Endothelial cell of umbilical vein (primary cell): ENCODE measurements around the gene KIAA0753. TPM values are rescaled to one million over a fixed set of nuclear protein-coding genes. Genes with fewer than 3 reads are reported as not detected.

Source experiments
- BruUV-seq: library from RNA; stranded (reverse); fragments of 400-500 nt; replicated peaks from 2 replicates; lab custom pipeline; 2021; lab: Mats Ljungman, UMichigan
- CTCF ChIA-PET: fragments of 300-600, 350-600 bp; sonication (Branson Sonifier 250); formaldehyde crosslinking; loops from one replicate; lab custom pipeline; 2021; ENCODE audit warnings: antibody characterized with exemption, inconsistent platforms; lab: Charles Lee
- POLR2A ChIA-PET: fragments of 300-600, 350-600 bp; sonication (Branson Sonifier 250); formaldehyde crosslinking; loops from one replicate; lab custom pipeline; 2021; ENCODE audit warnings: antibody characterized with exemption, inconsistent platforms; lab: Charles Lee
- DNase-seq: peaks from one replicate; pipeline ENCODE4 v3.0.0-alpha.2; 2011; ENCODE audit warnings: low read depth, low spot score
- FAIRE-seq: peaks from 2 replicates; lab custom pipeline; 2011; peaks lifted over from hg19 to GRCh38; lab: Jason Lieb, UNC
- H2AFZ ChIP-seq: 2 replicates; pipeline ENCODE4 v1.6.0; 2012; ENCODE audit warnings: low read depth, low read length, control low read depth, inconsistent platforms
- H3K27ac ChIP-seq: 2 replicates; pipeline ENCODE4 v1.5.1; 2011; ENCODE audit warnings: low read depth, mild to moderate bottlenecking, control low read depth, low read length, moderate library complexity; ENCODE audit not compliant: insufficient read depth
- H3K27me3 ChIP-seq, 2 experiments: 2 replicates each; pipeline versions ENCODE4 v1.6.0 to v1.6.1; 2011; ENCODE audit warnings: low read length in 2 of 2, mixed read lengths in 1 of 2; ENCODE audit not compliant: control insufficient read depth in 2 of 2, insufficient read depth in 2 of 2
- H3K36me3 ChIP-seq, 2 experiments: 2 replicates in 1 of 2; 3 replicates in 1 of 2; pipeline ENCODE4 v1.5.1; 2011; ENCODE audit warnings: low read length in 2 of 2, mild to moderate bottlenecking in 1 of 2, moderate library complexity in 1 of 2; ENCODE audit not compliant: control insufficient read depth in 2 of 2, insufficient read depth in 2 of 2; ENCODE audit errors: extremely low read depth in 1 of 2
- H3K4me1 ChIP-seq: 3 replicates; pipeline ENCODE4 v1.5.1; 2011; ENCODE audit warnings: mild to moderate bottlenecking, low read length; ENCODE audit not compliant: control insufficient read depth, insufficient read depth; ENCODE audit errors: extremely low read depth
- H3K4me2 ChIP-seq: 2 replicates; pipeline ENCODE4 v1.6.1; 2011; ENCODE audit warnings: low read length, control low read depth, mixed read lengths; ENCODE audit not compliant: insufficient read depth
- H3K4me3 ChIP-seq, 3 experiments: fragments of 200-600 bp in 1 of 3; sonication (generic), shearing (Covaris generic) in 1 of 3; replicated peaks in 1 of 3; 2 replicates each; pipeline ENCODE4 v1.5.1; 2011 to 2016; ENCODE audit warnings: control low read depth in 3 of 3, low read length in 3 of 3, mild to moderate bottlenecking in 2 of 3, inconsistent platforms in 1 of 3, low read depth in 1 of 3, moderate library complexity in 1 of 3; ENCODE audit not compliant: insufficient read depth in 1 of 3
- H3K79me2 ChIP-seq: 2 replicates; pipeline ENCODE4 v1.6.0; 2012; ENCODE audit warnings: low read length, inconsistent platforms; ENCODE audit not compliant: control insufficient read depth, insufficient read depth
- H3K9ac ChIP-seq: replicated peaks from 2 replicates; pipeline ENCODE3; 2011; ENCODE audit warnings: low read length, control low read depth; ENCODE audit not compliant: insufficient read depth; ENCODE audit errors: extremely low read depth
- H3K9me1 ChIP-seq: replicated peaks from 3 replicates; pipeline ENCODE4 v1.6.0; 2011; ENCODE audit warnings: mild to moderate bottlenecking, low read length; ENCODE audit not compliant: control insufficient read depth, insufficient read depth; ENCODE audit errors: extremely low read depth
- H3K9me3 ChIP-seq: replicated peaks from 2 replicates; pipeline ENCODE4 v1.5.1; 2012; ENCODE audit warnings: low read length, inconsistent platforms; ENCODE audit not compliant: control insufficient read depth, insufficient read depth
- H4K20me1 ChIP-seq: replicated peaks from 2 replicates; pipeline ENCODE3; 2011; ENCODE audit warnings: mild to moderate bottlenecking, low read length; ENCODE audit not compliant: control insufficient read depth, insufficient read depth; ENCODE audit errors: extremely low read depth
- CTCF ChIP-seq, 2 donors: IDR thresholded peaks; 1 replicate in 1 of 2; 2 replicates in 1 of 2; pipeline ENCODE4 v1.5.1; 2011; ENCODE audit warnings: low read length in 2 of 2, mild to moderate bottlenecking in 2 of 2, moderate library complexity in 2 of 2, control low read depth in 1 of 2, inconsistent platforms in 1 of 2, low read depth in 1 of 2; ENCODE audit not compliant: insufficient read depth in 1 of 2; ENCODE audit errors: extremely low read depth in 1 of 2
- EZH2 ChIP-seq: IDR thresholded peaks from 2 replicates; pipeline ENCODE4 v1.6.1; 2012; ENCODE audit warnings: borderline replicate concordance, low read depth, mild to moderate bottlenecking, moderate library complexity, low read length, inconsistent platforms; ENCODE audit not compliant: severe bottlenecking
- FOS ChIP-seq: IDR thresholded peaks from 2 replicates; pipeline ENCODE4 v1.6.1; 2011; ENCODE audit warnings: mild to moderate bottlenecking, low read length, moderate library complexity, borderline replicate concordance; ENCODE audit not compliant: insufficient read depth
- JUN ChIP-seq: IDR thresholded peaks from 2 replicates; pipeline ENCODE4 v1.6.1; 2011; ENCODE audit warnings: borderline replicate concordance, low read depth; ENCODE audit not compliant: insufficient read length, insufficient read depth
- MYC ChIP-seq: IDR thresholded peaks from one replicate; pipeline ENCODE4 v1.6.1; 2011; ENCODE audit warnings: mild to moderate bottlenecking, low read depth, low read length
- POLR2A ChIP-seq: IDR thresholded peaks from 2 replicates; pipeline ENCODE4 v1.6.1; 2012; ENCODE audit warnings: low read depth, mild to moderate bottlenecking, control low read depth, low read length
- POLR2AphosphoS5 ChIP-seq: IDR thresholded peaks from 2 replicates; pipeline ENCODE4 v1.6.1; 2012; ENCODE audit warnings: low read depth, mild to moderate bottlenecking, control low read depth, low read length, moderate library complexity; ENCODE audit not compliant: insufficient read depth
- dilution Hi-C: fragments of 300-500 bp; cut with MboI; formaldehyde crosslinking; loops from one replicate; pipeline ENCODE4 v1.15.0; 2019; ENCODE audit warnings: low sequenced_read_pairs; ENCODE audit not compliant: extremely low pct_ligation_motif_present
- intact Hi-C: fragments of 100-400 bp; cut with micrococcal nuclease; formaldehyde crosslinking; loops from one replicate; pipeline ENCODE4 v1.10.0; 2022
- polyA plus RNA-seq, 4 experiments: library from polyadenylated mRNA; depleted of rRNA in 3 of 4; stranded (reverse) in 3 of 4; unstranded in 1 of 4; fragments of >200 nt; gene quantifications; 2 replicates each; pipeline versions ENCODE4 v1.2.1 to v1.2.3, GENCODE V29; 2011 to 2012; ENCODE audit warnings: missing spikeins in 1 of 4
- total RNA-seq: library from RNA; stranded (reverse); gene quantifications from 2 replicates; pipeline ENCODE4 v1.2.3, GENCODE V29; 2021
- TF ChIP-seq, protein P1 (sequence below): IDR thresholded peaks from 2 replicates; pipeline ENCODE4 v1.6.1; 2011; ENCODE audit not compliant: insufficient read depth, insufficient read length

Gene KIAA0753
- total and polyA plus RNA-seq, 2 donors (not counting 3 experiments of a cell fraction or from before 2014, with no cell fraction given) = 5.3 to 23.9 TPM

DNA sequence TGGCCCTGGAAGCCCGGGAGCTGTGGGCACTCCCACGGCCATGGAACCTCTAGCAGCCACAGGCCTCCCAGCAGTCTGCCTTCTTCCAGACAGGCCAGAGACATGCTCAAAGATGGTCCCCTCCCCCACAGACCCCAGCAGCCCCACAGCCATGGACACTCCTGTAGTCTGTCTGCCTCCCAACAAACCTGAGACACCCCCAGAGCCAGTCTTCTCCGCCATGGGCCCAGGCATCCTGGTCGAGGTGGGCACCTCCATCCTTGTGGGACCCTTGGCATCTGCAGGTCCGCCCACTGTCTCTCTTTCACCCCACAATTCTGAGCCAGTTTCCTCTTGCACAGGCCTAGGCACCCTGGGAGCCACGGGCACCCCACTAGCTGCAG, 3.1 kb downstream of the KIAA0753 start:
- H3K4me2 ChIP-seq = no peak overlapping the region
- H3K9me1 ChIP-seq = no peaks in the 10 kb centered on the region
- ChIA-PET CTCF (no interaction called here), POLR2A (no interaction called here)
- intact Hi-C loops = no loop called here
- no peaks in the 10 kb centered on the region for H3K27me3 ChIP-seq
- H3K36me3 ChIP-seq = peaks cover 0 to 5% of the 10 kb centered on the region in 2 experiments
- FAIRE-seq (no peak), DNase-seq (no peak)
- BruUV-seq = no TSS peak
- peaks cover 29% of the 10 kb centered on the region for H3K79me2 ChIP-seq
- H3K4me3 ChIP-seq = no peak overlapping the region
- H3K4me1 ChIP-seq = peaks cover 15% of the 10 kb centered on the region
- H4K20me1 ChIP-seq = no peaks in the 10 kb centered on the region
- no peaks in the 10 kb centered on the region for H3K9me3 ChIP-seq
- TF ChIP-seq CTCF (IDR thresholded peaks at IDR 0.05; ENCODE audit: extremely low read depth in 1 of 2, insufficient read depth in 1 of 2, low read depth in 1 of 2, low read length in 2 of 2) = no peak
- TF ChIP-seq, protein P1, sequence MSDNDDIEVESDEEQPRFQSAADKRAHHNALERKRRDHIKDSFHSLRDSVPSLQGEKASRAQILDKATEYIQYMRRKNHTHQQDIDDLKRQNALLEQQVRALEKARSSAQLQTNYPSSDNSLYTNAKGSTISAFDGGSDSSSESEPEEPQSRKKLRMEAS = no peak
- TF ChIP-seq POLR2AphosphoS5 = no peak
- no peak for TF ChIP-seq JUN
- TF ChIP-seq FOS = no peak
- TF ChIP-seq POLR2A = no peak
- TF ChIP-seq EZH2 = no peak
- no peak for TF ChIP-seq MYC
- dilution Hi-C loops = no loop called here
- no peak overlapping the region for H3K9ac ChIP-seq
- no peak overlapping the region for H3K27ac ChIP-seq
- H2AFZ ChIP-seq = no peak overlapping the region
